GM12878 (cell line): ENCODE measurements around the gene ATP6V1F. TPM values are rescaled to one million over a fixed set of nuclear protein-coding genes. Genes with fewer than 3 reads are reported as not detected.
A peak's percentile ranks its signal among the peaks of the same experiment; 100 is the strongest.

Experiments
- CBFB ChIP-seq: IDR thresholded peaks from 2 replicates; pipeline ENCODE4 v1.6.1; 2016; ENCODE audit warnings: antibody characterized with exemption, low read depth
- CHD1 ChIP-seq: IDR thresholded peaks from 2 replicates; pipeline ENCODE4 v1.6.1; 2012; ENCODE audit warnings: low read depth, low read length, improper control_type of control experiment
- CREM ChIP-seq: IDR thresholded peaks from 2 replicates; pipeline ENCODE4 v1.6.1; 2014; ENCODE audit warnings: antibody characterized with exemption, low read depth
- DPF2 ChIP-seq: fragments of 450-650 bp; IDR thresholded peaks from 2 replicates; pipeline ENCODE4 v1.6.1; 2017; ENCODE audit warnings: mild to moderate bottlenecking
- EED ChIP-seq: sonication (generic); IDR thresholded peaks from 2 replicates; pipeline ENCODE4 v1.6.1; 2016; ENCODE audit warnings: antibody characterized with exemption, low read depth
- FOXM1 ChIP-seq: IDR thresholded peaks from 2 replicates; pipeline ENCODE4 v1.6.1; 2012; ENCODE audit warnings: low read depth, mild to moderate bottlenecking, inconsistent platforms, low read length, moderate library complexity
- GATAD2B ChIP-seq: fragments of 450-650 bp; conservative IDR thresholded peaks from 2 replicates; pipeline ENCODE4 v1.6.1; 2017; ENCODE audit warnings: low read depth, mild to moderate bottlenecking, moderate library complexity
- HDGF ChIP-seq: fragments of 450-650 bp; IDR thresholded peaks from 2 replicates; pipeline ENCODE4 v1.6.1; 2016; ENCODE audit warnings: antibody characterized with exemption
- IKZF1 ChIP-seq: fragments of 450-650 bp; conservative IDR thresholded peaks from 2 replicates; pipeline ENCODE4 v1.6.1; 2017; ENCODE audit warnings: antibody characterized with exemption, mild to moderate bottlenecking
- KDM1A ChIP-seq: fragments of 200-600 bp; sonication (generic); IDR thresholded peaks from 2 replicates; pipeline ENCODE4 v1.6.1; 2016; ENCODE audit warnings: borderline replicate concordance
- MYB ChIP-seq: fragments of 150-350 bp; IDR thresholded peaks from 2 replicates; pipeline ENCODE4 v1.6.1; 2014; ENCODE audit warnings: mild to moderate bottlenecking, low read depth, low read length, borderline replicate concordance
- RAD21 ChIP-seq: IDR thresholded peaks from 2 replicates; pipeline ENCODE4 v1.6.1; 2011; ENCODE audit warnings: mild to moderate bottlenecking, low read depth, low read length, moderate library complexity; ENCODE audit not compliant: insufficient read depth
- RB1 ChIP-seq: fragments of 450-650 bp; formaldehyde crosslinking; IDR thresholded peaks from 2 replicates; pipeline ENCODE4 v1.6.1; 2017; ENCODE audit warnings: mild to moderate bottlenecking, borderline replicate concordance
- SMAD5 ChIP-seq: IDR thresholded peaks from 2 replicates; pipeline ENCODE4 v1.6.1; 2016; ENCODE audit warnings: antibody characterized with exemption, low read depth
- SP1 ChIP-seq: IDR thresholded peaks from one replicate; pipeline ENCODE4 v1.6.1; 2011; ENCODE audit warnings: low read depth, low read length
- SRF ChIP-seq, 2 experiments: IDR thresholded peaks; 2 replicates each; pipeline ENCODE4 v1.6.1; 2011; ENCODE audit warnings: low read depth in 2 of 2, low read length in 2 of 2, mild to moderate bottlenecking in 1 of 2, moderate library complexity in 1 of 2
- SUPT20H ChIP-seq: IDR thresholded peaks from 2 replicates; pipeline ENCODE4 v1.6.1; 2011; ENCODE audit warnings: low read depth, mild to moderate bottlenecking, low read length, moderate library complexity, borderline replicate concordance; ENCODE audit not compliant: control insufficient read depth
- SUZ12 ChIP-seq: fragments of 200-600 bp; sonication (generic); IDR thresholded peaks from one replicate; pipeline ENCODE4 v1.6.1; 2018; ENCODE audit warnings: antibody characterized with exemption, mild to moderate bottlenecking; ENCODE audit not compliant: unreplicated experiment
- ZZZ3 ChIP-seq: IDR thresholded peaks from 2 replicates; pipeline ENCODE4 v1.6.1; 2011; ENCODE audit warnings: low read depth; ENCODE audit not compliant: control insufficient read depth, insufficient read length
- polyA plus RNA-seq, 11 experiments: library from polyadenylated mRNA; depleted of rRNA in 4 of 11; unstranded in 6 of 11; stranded (reverse) in 5 of 11; fragments of >200 nt; fragmentation: Nextera tagmentation in 4 of 11; fragmentation: Illumina TruSeq in 1 of 11; extraction: Ambion mirVana in 4 of 11; extraction: Trizol in 1 of 11; gene quantifications; 1 replicate in 1 of 11; 2 replicates in 10 of 11; pipeline versions ENCODE4 v1.2.1 to v1.2.3, GENCODE V29; 2011 to 2016; ENCODE audit warnings: inconsistent platforms in 2 of 11, missing spikeins in 2 of 11, low read depth in 1 of 11
- total RNA-seq, 4 experiments: library from RNA; depleted of rRNA in 3 of 4; stranded (reverse); fragments of >200 nt in 3 of 4; fragmentation: Illumina TruSeq in 1 of 4; extraction: Trizol in 1 of 4; gene quantifications; 2 replicates each; pipeline versions ENCODE4 v1.2.1 to v1.2.3, GENCODE V29; 2013 to 2021
- TF ChIP-seq, protein P1 (sequence below): fragments of 150-350 bp; IDR thresholded peaks from 2 replicates; pipeline ENCODE4 v1.6.1; 2014; ENCODE audit warnings: mild to moderate bottlenecking, low read depth, low read length
- TF ChIP-seq, protein P2 (sequence below): IDR thresholded peaks from 2 replicates; pipeline ENCODE4 v1.6.1; 2011; ENCODE audit warnings: borderline replicate concordance, low read depth, mild to moderate bottlenecking, moderate library complexity, mixed read lengths, low read length; ENCODE audit not compliant: insufficient read depth; ENCODE audit errors: extremely low read length
- TF ChIP-seq, protein P3 (sequence below): fragments of 450-650 bp; IDR thresholded peaks from 2 replicates; pipeline ENCODE4 v1.6.1; 2018; ENCODE audit warnings: borderline replicate concordance, mild to moderate bottlenecking; ENCODE audit not compliant: partially characterized antibody
- TF ChIP-seq, protein P4 (sequence below): fragments of 450-650 bp; IDR thresholded peaks from 2 replicates; pipeline ENCODE4 v1.6.1; 2017; ENCODE audit warnings: mild to moderate bottlenecking, low read depth, inconsistent platforms; ENCODE audit not compliant: poor library complexity, severe bottlenecking

Gene ATP6V1F
- total and polyA plus RNA-seq, 10 of the 15 experiments (the other 5 are each of a cell fraction or from before 2014, with no cell fraction given) = 111 to 343 (median 203) TPM

DNA sequence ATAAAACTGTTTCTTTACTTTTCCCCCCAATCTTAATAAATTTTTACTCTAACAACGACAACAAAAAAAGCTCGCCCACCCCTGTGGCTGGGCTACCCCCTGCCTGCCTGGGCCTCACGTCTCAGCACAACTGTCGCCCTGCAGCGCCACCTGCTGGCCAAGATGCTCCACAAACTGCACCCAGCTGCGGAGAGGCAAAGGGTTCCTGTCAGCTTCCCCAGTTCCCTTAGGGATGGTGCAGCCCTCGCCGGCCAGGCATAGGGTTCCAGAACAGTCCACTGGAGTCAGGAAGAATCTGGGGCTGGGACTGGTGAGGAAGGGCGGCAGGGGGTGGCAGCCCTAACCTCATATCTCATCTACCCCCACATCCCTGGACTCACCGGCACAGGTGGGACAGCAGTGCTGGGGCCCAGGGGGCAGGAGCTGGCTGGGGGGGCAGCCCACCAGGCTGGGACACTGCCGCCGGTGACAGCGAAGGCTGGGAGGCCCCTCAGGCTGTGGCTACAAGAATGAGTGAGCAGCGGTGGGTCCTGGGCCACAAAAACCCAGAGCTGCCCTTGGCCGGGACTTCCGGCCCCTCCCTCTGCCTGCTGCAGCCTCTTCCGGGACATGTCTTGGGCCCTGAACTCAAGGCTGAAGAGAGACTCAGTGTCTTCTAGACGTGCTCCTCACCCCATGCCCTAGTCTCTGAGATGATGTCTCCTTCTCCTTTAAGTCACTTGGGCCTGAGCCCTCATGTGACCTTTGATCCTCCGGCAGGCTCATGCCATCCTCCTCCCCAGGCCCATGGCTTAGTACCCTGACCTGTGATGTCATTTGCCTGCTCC, 21.2 kb downstream of the ATP6V1F start (continued):
- TF ChIP-seq EED (peak; percentile 83), RB1 (0 out of 2 replicates have a peak, but pooled peaks have one; percentile 45), FOXM1 (no peak; the same call in 1 of the 2 replicates), MYB (no peak), CHD1 (no peak), SMAD5 (no peak), HDGF (peak; percentile 74; the same call in 1 of the 2 replicates), SRF (IDR thresholded peaks at IDR 0.05; ENCODE audit: low read depth in 2 of 2, low read length in 2 of 2) (peak; percentile 38 to 65; a peak in 3 of 4 replicates), KDM1A (no peak), SUZ12 (no peak), RAD21 (peak; percentile 81), SUPT20H (no peak), DPF2 (peak; percentile 92), IKZF1 (peak; percentile 77), CREM (peak; percentile 44; the same call in 1 of the 2 replicates), CBFB (peak; percentile 59; the same call in 1 of the 2 replicates), SP1 (no peak), ZZZ3 (no peak), GATAD2B (peak; percentile 75)
- TF ChIP-seq, protein P1, sequence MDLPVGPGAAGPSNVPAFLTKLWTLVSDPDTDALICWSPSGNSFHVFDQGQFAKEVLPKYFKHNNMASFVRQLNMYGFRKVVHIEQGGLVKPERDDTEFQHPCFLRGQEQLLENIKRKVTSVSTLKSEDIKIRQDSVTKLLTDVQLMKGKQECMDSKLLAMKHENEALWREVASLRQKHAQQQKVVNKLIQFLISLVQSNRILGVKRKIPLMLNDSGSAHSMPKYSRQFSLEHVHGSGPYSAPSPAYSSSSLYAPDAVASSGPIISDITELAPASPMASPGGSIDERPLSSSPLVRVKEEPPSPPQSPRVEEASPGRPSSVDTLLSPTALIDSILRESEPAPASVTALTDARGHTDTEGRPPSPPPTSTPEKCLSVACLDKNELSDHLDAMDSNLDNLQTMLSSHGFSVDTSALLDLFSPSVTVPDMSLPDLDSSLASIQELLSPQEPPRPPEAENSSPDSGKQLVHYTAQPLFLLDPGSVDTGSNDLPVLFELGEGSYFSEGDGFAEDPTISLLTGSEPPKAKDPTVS = peak; percentile 82; the same call in 1 of the 2 replicates
- TF ChIP-seq, protein P2, sequence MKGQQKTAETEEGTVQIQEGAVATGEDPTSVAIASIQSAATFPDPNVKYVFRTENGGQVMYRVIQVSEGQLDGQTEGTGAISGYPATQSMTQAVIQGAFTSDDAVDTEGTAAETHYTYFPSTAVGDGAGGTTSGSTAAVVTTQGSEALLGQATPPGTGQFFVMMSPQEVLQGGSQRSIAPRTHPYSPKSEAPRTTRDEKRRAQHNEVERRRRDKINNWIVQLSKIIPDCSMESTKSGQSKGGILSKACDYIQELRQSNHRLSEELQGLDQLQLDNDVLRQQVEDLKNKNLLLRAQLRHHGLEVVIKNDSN = no peak
- TF ChIP-seq, protein P3, sequence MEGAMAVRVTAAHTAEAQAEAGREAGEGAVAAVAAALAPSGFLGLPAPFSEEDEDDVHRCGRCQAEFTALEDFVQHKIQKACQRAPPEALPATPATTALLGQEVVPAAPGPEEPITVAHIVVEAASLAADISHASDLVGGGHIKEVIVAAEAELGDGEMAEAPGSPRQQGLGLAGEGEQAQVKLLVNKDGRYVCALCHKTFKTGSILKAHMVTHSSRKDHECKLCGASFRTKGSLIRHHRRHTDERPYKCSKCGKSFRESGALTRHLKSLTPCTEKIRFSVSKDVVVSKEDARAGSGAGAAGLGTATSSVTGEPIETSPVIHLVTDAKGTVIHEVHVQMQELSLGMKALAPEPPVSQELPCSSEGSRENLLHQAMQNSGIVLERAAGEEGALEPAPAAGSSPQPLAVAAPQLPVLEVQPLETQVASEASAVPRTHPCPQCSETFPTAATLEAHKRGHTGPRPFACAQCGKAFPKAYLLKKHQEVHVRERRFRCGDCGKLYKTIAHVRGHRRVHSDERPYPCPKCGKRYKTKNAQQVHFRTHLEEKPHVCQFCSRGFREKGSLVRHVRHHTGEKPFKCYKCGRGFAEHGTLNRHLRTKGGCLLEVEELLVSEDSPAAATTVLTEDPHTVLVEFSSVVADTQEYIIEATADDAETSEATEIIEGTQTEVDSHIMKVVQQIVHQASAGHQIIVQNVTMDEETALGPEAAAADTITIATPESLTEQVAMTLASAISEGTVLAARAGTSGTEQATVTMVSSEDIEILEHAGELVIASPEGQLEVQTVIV = no peak
- TF ChIP-seq, protein P4, sequence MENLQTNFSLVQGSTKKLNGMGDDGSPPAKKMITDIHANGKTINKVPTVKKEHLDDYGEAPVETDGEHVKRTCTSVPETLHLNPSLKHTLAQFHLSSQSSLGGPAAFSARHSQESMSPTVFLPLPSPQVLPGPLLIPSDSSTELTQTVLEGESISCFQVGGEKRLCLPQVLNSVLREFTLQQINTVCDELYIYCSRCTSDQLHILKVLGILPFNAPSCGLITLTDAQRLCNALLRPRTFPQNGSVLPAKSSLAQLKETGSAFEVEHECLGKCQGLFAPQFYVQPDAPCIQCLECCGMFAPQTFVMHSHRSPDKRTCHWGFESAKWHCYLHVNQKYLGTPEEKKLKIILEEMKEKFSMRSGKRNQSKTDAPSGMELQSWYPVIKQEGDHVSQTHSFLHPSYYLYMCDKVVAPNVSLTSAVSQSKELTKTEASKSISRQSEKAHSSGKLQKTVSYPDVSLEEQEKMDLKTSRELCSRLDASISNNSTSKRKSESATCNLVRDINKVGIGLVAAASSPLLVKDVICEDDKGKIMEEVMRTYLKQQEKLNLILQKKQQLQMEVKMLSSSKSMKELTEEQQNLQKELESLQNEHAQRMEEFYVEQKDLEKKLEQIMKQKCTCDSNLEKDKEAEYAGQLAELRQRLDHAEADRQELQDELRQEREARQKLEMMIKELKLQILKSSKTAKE = no peak
